IPS-NIHi7 (cell line): Measurements from ENCODE around the gene ADI1.
A peak's percentile ranks its signal among the peaks of the same experiment; 100 is the strongest.
"Not testable (repeated sequence)": the region's sequence is repeated elsewhere in the genome, so short reads cannot be mapped to it uniquely, and the experiment has no call there.

Experiments used
- DNase-seq: peaks from one replicate; pipeline ENCODE4 v3.0.0; 2012; ENCODE audit warnings: mixed read lengths; ENCODE audit errors: extremely low spot score

Gene ADI1

GRCh38 chr2:3529316-3530025, 10.1 kb upstream of the ADI1 start:
- DNase-seq = no peak

GRCh38 chr2:3527886-3528785, 8.8 kb upstream of the ADI1 start:
- no peak for DNase-seq

GRCh38 chr2:3526871-3527270, 7.5 kb upstream of the ADI1 start:
- no peak for DNase-seq

GRCh38 chr2:3523551-3524041, 4.3 kb upstream of the ADI1 start:
- no peak for DNase-seq

- no peak for DNase-seq
Measured at GRCh38 chr2:3522961-3523421, 3.7 kb upstream of the ADI1 start.

- no peak for DNase-seq
Measured at GRCh38 chr2:3520591-3520990, 1.3 kb upstream of the ADI1 start.

- peak; percentile 99 for DNase-seq
Measured at GRCh38 chr2:3518496-3519254, 656 bp downstream of the ADI1 start.

- DNase-seq = no peak
Measured at GRCh38 chr2:3517948-3518495, 1.3 kb downstream of the ADI1 start.

- no peak for DNase-seq
Measured at GRCh38 chr2:3516831-3517230, 2.5 kb downstream of the ADI1 start.

GRCh38 chr2:3515438-3515837, 3.9 kb downstream of the ADI1 start:
- not testable (repeated sequence) for DNase-seq

GRCh38 chr2:3513026-3513810, 6.1 kb downstream of the ADI1 start:
- DNase-seq = no peak

GRCh38 chr2:3512086-3512485, 7.2 kb downstream of the ADI1 start:
- no peak for DNase-seq

GRCh38 chr2:3505771-3506170, 13.6 kb downstream of the ADI1 start:
- DNase-seq = no peak

- no peak for DNase-seq
Measured at GRCh38 chr2:3504741-3505140, 14.6 kb downstream of the ADI1 start.

- no peak for DNase-seq
Measured at GRCh38 chr2:3503483-3503882, 15.8 kb downstream of the ADI1 start.

- DNase-seq = no peak
Measured at GRCh38 chr2:3503046-3503445, 16.3 kb downstream of the ADI1 start.

- DNase-seq = no peak
Measured at GRCh38 chr2:3500326-3500899, 18.9 kb downstream of the ADI1 start.

- DNase-seq = no peak
Measured at GRCh38 chr2:3498783-3499394, 20.4 kb downstream of the ADI1 start.

GRCh38 chr2:3496708-3497080, 22.6 kb downstream of the ADI1 start:
- not testable (repeated sequence) for DNase-seq

- DNase-seq = no peak
Measured at GRCh38 chr2:3494984-3495666, 24.2 kb downstream of the ADI1 start.
